Activated T-cell treated with anti-CD3 and anti-CD28 coated beads, Interleukin-2, amount 50 U/mL, for 24 hours (primary cell): ENCODE data around the gene MIDN.
"Not testable (repeated sequence)": the region's sequence is repeated elsewhere in the genome, so short reads cannot be mapped to it uniquely, and the experiment has no call there.

Experiments used
- DNase-seq: peaks from one replicate; pipeline ENCODE4 v3.0.0-alpha.2; 2020
- H3K27ac Mint-ChIP-seq: 2 replicates; pipeline ENCODE4 v1.8.0; 2020; ENCODE audit warnings: mild to moderate bottlenecking, mixed read lengths
- H3K27me3 Mint-ChIP-seq: 2 replicates; pipeline ENCODE4 v1.8.0; 2020; ENCODE audit warnings: mixed read lengths
- H3K36me3 Mint-ChIP-seq: 2 replicates; pipeline ENCODE4 v1.8.0; 2020; ENCODE audit warnings: low read depth, mixed read lengths
- H3K4me1 Mint-ChIP-seq: 2 replicates; pipeline ENCODE4 v1.8.0; 2020; ENCODE audit warnings: low read depth, mixed read lengths
- H3K4me3 Mint-ChIP-seq: 2 replicates; pipeline ENCODE4 v1.8.0; 2020; ENCODE audit warnings: mild to moderate bottlenecking, moderate library complexity, mixed read lengths
- H3K9me3 Mint-ChIP-seq: 2 replicates; pipeline ENCODE4 v1.8.0; 2020; ENCODE audit warnings: mixed read lengths

MIDN gene

GRCh38 chr19:1248139-1248785 is at the start of gene MIDN:
Gene MIDN (plus strand): TSS chr19:1248583. CDS start chr19:1250297, 1,714 bp downstream.
- Mint-ChIP-seq H3K27me3 (no peaks in the 10 kb centered on the region), H3K9me3 (no peaks in the 10 kb centered on the region), H3K36me3 (peaks cover 42% of the 10 kb centered on the region), H3K4me1 (peaks cover 21% of the 10 kb centered on the region), H3K27ac (peak within 1 kb of the TSS; percentile 94), H3K4me3 (peak within 1 kb of the TSS; percentile 79)
- DNase-seq = peak; percentile 85

GRCh38 chr19:1199531-1199930 is 48.9 kb upstream of the MIDN start:
- no peak for DNase-seq

GRCh38 chr19:1200614-1201013 is 47.8 kb upstream of the MIDN start:
- peaks cover 13% of the 10 kb centered on the region for H3K4me1 Mint-ChIP-seq
- H3K36me3 Mint-ChIP-seq, DNase-seq, H3K27ac Mint-ChIP-seq, H3K27me3 Mint-ChIP-seq, H3K9me3 Mint-ChIP-seq, H3K4me3 Mint-ChIP-seq: not testable (repeated sequence)

More at GRCh38 chr19:1199531-1199930, 48.9 kb upstream of the MIDN start:
- H3K36me3 Mint-ChIP-seq = no peaks in the 10 kb centered on the region
- no peak overlapping the region for H3K27ac Mint-ChIP-seq
- no peaks in the 10 kb centered on the region for H3K9me3 Mint-ChIP-seq
- H3K4me3 Mint-ChIP-seq = no peak overlapping the region
- no peaks in the 10 kb centered on the region for H3K27me3 Mint-ChIP-seq
- peaks cover 12% of the 10 kb centered on the region for H3K4me1 Mint-ChIP-seq

GRCh38 chr19:1205114-1206099 is 43.0 kb upstream of the MIDN start, which contains the start of gene STK11:
Gene STK11 (plus strand): TSS chr19:1205778. CDS start chr19:1206914, 1,136 bp downstream.
- peak within 1 kb of the TSS; percentile 94 for H3K4me3 Mint-ChIP-seq
- H3K4me1 Mint-ChIP-seq = peaks cover 34% of the 10 kb centered on the region
- DNase-seq = peak; percentile 100

GRCh38 chr19:1206150-1206863 is 42.1 kb upstream of the MIDN start:
- no peaks in the 10 kb centered on the region for H3K27me3 Mint-ChIP-seq
- H3K27ac Mint-ChIP-seq = peak overlapping the region; percentile 91
- H3K4me1 Mint-ChIP-seq = peaks cover 37% of the 10 kb centered on the region
- H3K4me3 Mint-ChIP-seq = peak overlapping the region; percentile 94
- H3K36me3 Mint-ChIP-seq = peaks cover 38% of the 10 kb centered on the region
- peak; percentile 49 for DNase-seq
- no peaks in the 10 kb centered on the region for H3K9me3 Mint-ChIP-seq

More at GRCh38 chr19:1205114-1206099, 43.0 kb upstream of the MIDN start, which contains the start of gene STK11:
- H3K36me3 Mint-ChIP-seq = peaks cover 32% of the 10 kb centered on the region
- H3K9me3 Mint-ChIP-seq = no peaks in the 10 kb centered on the region
- peak within 1 kb of the TSS; percentile 91 for H3K27ac Mint-ChIP-seq
- no peaks in the 10 kb centered on the region for H3K27me3 Mint-ChIP-seq

GRCh38 chr19:1206864-1207450 is 41.4 kb upstream of the MIDN start:
- Mint-ChIP-seq H3K27me3 (no peaks in the 10 kb centered on the region), H3K36me3 (peaks cover 43% of the 10 kb centered on the region), H3K4me1 (peaks cover 41% of the 10 kb centered on the region), H3K9me3 (no peaks in the 10 kb centered on the region), H3K27ac (peak overlapping the region; percentile 91), H3K4me3 (peak overlapping the region; percentile 94)
- no peak for DNase-seq

- H3K27ac Mint-ChIP-seq = peak overlapping the region; percentile 22
- H3K4me1 Mint-ChIP-seq = peaks cover 40% of the 10 kb centered on the region
- not testable (repeated sequence) for H3K9me3 Mint-ChIP-seq, DNase-seq, H3K27me3 Mint-ChIP-seq
- peak overlapping the region; percentile 42 for H3K4me3 Mint-ChIP-seq
- peaks cover 51% of the 10 kb centered on the region for H3K36me3 Mint-ChIP-seq
Measured at GRCh38 chr19:1208830-1209229, 39.6 kb upstream of the MIDN start.

GRCh38 chr19:1210227-1210538 is 38.2 kb upstream of the MIDN start:
- H3K4me1 Mint-ChIP-seq = peaks cover 42% of the 10 kb centered on the region
- H3K36me3 Mint-ChIP-seq = peaks cover 56% of the 10 kb centered on the region
- no peak for DNase-seq
- H3K27ac Mint-ChIP-seq = peak overlapping the region; percentile 55
- no peaks in the 10 kb centered on the region for H3K27me3 Mint-ChIP-seq
- peak overlapping the region; percentile 4 for H3K4me3 Mint-ChIP-seq
- H3K9me3 Mint-ChIP-seq = no peaks in the 10 kb centered on the region

GRCh38 chr19:1211494-1212234 is 36.7 kb upstream of the MIDN start:
- no peak for DNase-seq
- Mint-ChIP-seq H3K4me3 (no peak overlapping the region), H3K9me3 (no peaks in the 10 kb centered on the region), H3K27me3 (no peaks in the 10 kb centered on the region), H3K4me1 (peaks cover 48% of the 10 kb centered on the region), H3K36me3 (peaks cover 64% of the 10 kb centered on the region), H3K27ac (peak overlapping the region; percentile 63)

GRCh38 chr19:1213391-1214286 is 34.7 kb upstream of the MIDN start:
- Mint-ChIP-seq H3K9me3 (no peaks in the 10 kb centered on the region), H3K4me1 (peaks cover 42% of the 10 kb centered on the region), H3K27ac (peak overlapping the region; percentile 93), H3K27me3 (no peaks in the 10 kb centered on the region), H3K4me3 (peak overlapping the region; percentile 70), H3K36me3 (peaks cover 56% of the 10 kb centered on the region)
- DNase-seq = peak; percentile 67

GRCh38 chr19:1214299-1214861 is 34.0 kb upstream of the MIDN start:
- no peaks in the 10 kb centered on the region for H3K27me3 Mint-ChIP-seq
- no peaks in the 10 kb centered on the region for H3K9me3 Mint-ChIP-seq
- peak overlapping the region; percentile 93 for H3K27ac Mint-ChIP-seq
- peak overlapping the region; percentile 70 for H3K4me3 Mint-ChIP-seq
- H3K4me1 Mint-ChIP-seq = peaks cover 38% of the 10 kb centered on the region
- no peak for DNase-seq
- H3K36me3 Mint-ChIP-seq = peaks cover 52% of the 10 kb centered on the region

GRCh38 chr19:1214862-1215731 is 33.3 kb upstream of the MIDN start:
- peaks cover 32% of the 10 kb centered on the region for H3K4me1 Mint-ChIP-seq
- no peaks in the 10 kb centered on the region for H3K27me3 Mint-ChIP-seq
- no peak for DNase-seq
- no peak overlapping the region for H3K4me3 Mint-ChIP-seq
- H3K27ac Mint-ChIP-seq = no peak overlapping the region
- H3K36me3 Mint-ChIP-seq = peaks cover 47% of the 10 kb centered on the region
- H3K9me3 Mint-ChIP-seq = no peaks in the 10 kb centered on the region
